HFFc6 (cell line): ENCODE data around the gene SLFN13. TPM values are rescaled to one million over a fixed set of nuclear protein-coding genes. Genes with fewer than 3 reads are reported as not detected.
"Not testable (repeated sequence)": the region's sequence is repeated elsewhere in the genome, so short reads cannot be mapped to it uniquely, and the experiment has no call there.

ENCODE experiments used
- DNase-seq: peaks from one replicate; pipeline ENCODE4 v3.0.0-alpha.2; 2018
- H3K27ac Mint-ChIP-seq: 2 replicates; pipeline ENCODE4 v1.8.0; 2020; ENCODE audit warnings: mild to moderate bottlenecking, mixed read lengths
- H3K27me3 Mint-ChIP-seq: 2 replicates; pipeline ENCODE4 v1.8.0; 2021; ENCODE audit warnings: mild to moderate bottlenecking, moderate library complexity, mixed read lengths; ENCODE audit not compliant: insufficient read depth
- H3K36me3 Mint-ChIP-seq: 2 replicates; pipeline ENCODE4 v1.8.0; 2021; ENCODE audit warnings: low read depth, mixed read lengths
- H3K4me1 Mint-ChIP-seq: 2 replicates; pipeline ENCODE4 v1.8.0; 2020; ENCODE audit warnings: low read depth, mixed read lengths
- H3K4me3 Mint-ChIP-seq: 2 replicates; pipeline ENCODE4 v1.8.0; 2020; ENCODE audit warnings: mild to moderate bottlenecking, moderate library complexity, mixed read lengths
- H3K9me3 Mint-ChIP-seq: 2 replicates; pipeline ENCODE4 v1.8.0; 2020; ENCODE audit warnings: mild to moderate bottlenecking, mixed read lengths
- CTCF ChIP-seq: fragments of 200-600 bp; sonication (generic); IDR thresholded peaks from 2 replicates; pipeline ENCODE4 v1.5.0; 2021; ENCODE audit warnings: antibody characterized with exemption, mild to moderate bottlenecking
- total RNA-seq, 6 experiments: library from RNA; stranded (reverse); fragmentation: NEBNext Ultra II Directional; extraction: Animal tissue kit (Norgen Biotek cat#: 25700); gene quantifications; 2 replicates in 1 of 6; 3 replicates in 5 of 6; pipeline ENCODE4 v1.2.3, GENCODE V29; 2021

The SLFN13 gene
- total RNA-seq, 6 experiments from 2014 or later: 8.3 to 12.0 (median 10.8) TPM

GRCh38 chr17:35476283-35476820 is 27.8 kb upstream of the SLFN13 start:
- Mint-ChIP-seq H3K36me3 (no peaks in the 10 kb centered on the region), H3K4me3 (no peak overlapping the region), H3K27ac (no peak overlapping the region), H3K27me3 (peaks cover 23% of the 10 kb centered on the region; the same call in 1 of the 2 replicates), H3K4me1 (no peaks in the 10 kb centered on the region), H3K9me3 (no peaks in the 10 kb centered on the region)
- DNase-seq: no peak
- no peak for TF ChIP-seq CTCF

- H3K27ac Mint-ChIP-seq: no peak overlapping the region
These were observed 19.9 kb upstream of the SLFN13 start for GRCh38 chr17:35468475-35468874.

GRCh38 chr17:35467824-35468223 is 19.3 kb upstream of the SLFN13 start:
- Mint-ChIP-seq H3K27ac (no peak overlapping the region), H3K27me3 (peaks cover 19% of the 10 kb centered on the region), H3K9me3 (no peaks in the 10 kb centered on the region), H3K4me3 (no peak overlapping the region), H3K36me3 (no peaks in the 10 kb centered on the region), H3K4me1 (no peaks in the 10 kb centered on the region)
- DNase-seq: no peak
- TF ChIP-seq CTCF: no peak

More at GRCh38 chr17:35468475-35468874, 19.9 kb upstream of the SLFN13 start:
- no peaks in the 10 kb centered on the region for H3K4me1 Mint-ChIP-seq
- TF ChIP-seq CTCF: no peak
- no peak overlapping the region for H3K4me3 Mint-ChIP-seq
- no peaks in the 10 kb centered on the region for H3K9me3 Mint-ChIP-seq
- peaks cover 18% of the 10 kb centered on the region for H3K27me3 Mint-ChIP-seq
- H3K36me3 Mint-ChIP-seq: no peaks in the 10 kb centered on the region
- DNase-seq: no peak

GRCh38 chr17:35460354-35460851 is 11.8 kb upstream of the SLFN13 start:
- Mint-ChIP-seq H3K27me3 (peaks cover 41% of the 10 kb centered on the region), H3K27ac (no peak overlapping the region), H3K4me3 (peak overlapping the region; percentile 38; the same call in 1 of the 2 replicates), H3K4me1 (0 out of 2 replicates have a peak, but pooled peaks cover 4% of the 10 kb centered on the region), H3K9me3 (no peaks in the 10 kb centered on the region; the same call in 1 of the 2 replicates), H3K36me3 (peaks cover 3% of the 10 kb centered on the region; the same call in 1 of the 2 replicates)
- no peak for DNase-seq
- TF ChIP-seq CTCF: no peak

GRCh38 chr17:35454035-35454434 is 5.5 kb upstream of the SLFN13 start:
- not testable (repeated sequence) for H3K27ac Mint-ChIP-seq, H3K36me3 Mint-ChIP-seq, H3K4me3 Mint-ChIP-seq, DNase-seq, H3K4me1 Mint-ChIP-seq, H3K9me3 Mint-ChIP-seq
- H3K27me3 Mint-ChIP-seq: peaks cover 52% of the 10 kb centered on the region

GRCh38 chr17:35453171-35453570 is 4.6 kb upstream of the SLFN13 start:
- no peak for TF ChIP-seq CTCF
- Mint-ChIP-seq H3K27ac (no peak overlapping the region), H3K9me3 (no peaks in the 10 kb centered on the region), H3K36me3 (no peaks in the 10 kb centered on the region), H3K4me3 (no peak overlapping the region), H3K4me1 (peaks cover 5% of the 10 kb centered on the region; the same call in 1 of the 2 replicates), H3K27me3 (peaks cover 53% of the 10 kb centered on the region)
- no peak for DNase-seq
